ENCODE measurements around the gene CTXN1.
A peak's percentile ranks its signal among the peaks of the same experiment; 100 is the strongest.

CTXN1 gene

DNA sequence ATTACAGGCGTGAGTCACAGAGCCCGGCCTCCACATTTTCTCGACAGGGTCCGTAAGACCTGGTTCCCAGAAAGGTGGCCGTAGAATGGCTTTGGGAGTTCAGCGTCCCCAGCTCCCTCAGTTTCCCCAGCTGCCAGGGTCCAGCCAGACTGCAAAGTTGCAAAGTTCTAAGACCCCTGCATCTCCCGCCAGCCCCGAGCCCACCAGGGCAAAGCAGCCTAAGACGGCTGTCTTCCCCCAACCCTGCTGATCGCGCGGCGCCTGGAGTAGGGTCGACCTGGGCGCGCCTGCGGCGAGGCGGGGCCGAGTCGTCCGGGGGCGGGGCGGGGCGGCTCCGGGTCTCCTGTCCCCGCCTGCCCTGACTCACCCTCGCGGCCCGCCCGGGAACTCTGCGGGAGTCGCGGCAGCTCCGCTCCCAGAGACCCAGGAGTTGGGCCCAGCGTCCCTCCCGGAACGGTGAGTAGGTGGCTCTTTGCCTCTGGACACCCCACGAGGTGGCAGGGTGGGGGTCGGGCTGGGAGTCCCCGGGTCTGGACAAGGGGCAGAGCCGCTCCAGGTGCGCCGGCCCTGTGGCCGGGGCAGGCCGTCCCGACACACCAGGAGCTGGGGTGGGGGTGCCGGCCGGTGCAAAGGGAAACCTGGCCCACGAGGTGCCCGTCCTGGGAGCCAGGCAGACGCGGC, 37.6 kb downstream of the CTXN1 start, which contains the start of gene LRRC8E (continued):
- TF ChIP-seq ZNF404 (tag by site-specific recombination; IDR thresholded peaks at IDR 0.05) (no peak), ZNF521 (tag by site-specific recombination; IDR thresholded peaks at IDR 0.05) (no peak), ZFP41 (tag by site-specific recombination; IDR thresholded peaks at IDR 0.05; ENCODE audit: borderline replicate concordance) (no peak), ZNF138 (tag by site-specific recombination; IDR thresholded peaks at IDR 0.05; ENCODE audit: borderline replicate concordance) (no peak), SCRT2 (tag by site-specific recombination; IDR thresholded peaks at IDR 0.05) (no peak), ZNF701 (tag by site-specific recombination; IDR thresholded peaks at IDR 0.05) (no peak), ZNF549 (tag by site-specific recombination; IDR thresholded peaks at IDR 0.05) (no peak), ZNF266 (tag by site-specific recombination; IDR thresholded peaks at IDR 0.05; ENCODE audit: low read depth) (no peak)
- TF ChIP-seq, protein P1, sequence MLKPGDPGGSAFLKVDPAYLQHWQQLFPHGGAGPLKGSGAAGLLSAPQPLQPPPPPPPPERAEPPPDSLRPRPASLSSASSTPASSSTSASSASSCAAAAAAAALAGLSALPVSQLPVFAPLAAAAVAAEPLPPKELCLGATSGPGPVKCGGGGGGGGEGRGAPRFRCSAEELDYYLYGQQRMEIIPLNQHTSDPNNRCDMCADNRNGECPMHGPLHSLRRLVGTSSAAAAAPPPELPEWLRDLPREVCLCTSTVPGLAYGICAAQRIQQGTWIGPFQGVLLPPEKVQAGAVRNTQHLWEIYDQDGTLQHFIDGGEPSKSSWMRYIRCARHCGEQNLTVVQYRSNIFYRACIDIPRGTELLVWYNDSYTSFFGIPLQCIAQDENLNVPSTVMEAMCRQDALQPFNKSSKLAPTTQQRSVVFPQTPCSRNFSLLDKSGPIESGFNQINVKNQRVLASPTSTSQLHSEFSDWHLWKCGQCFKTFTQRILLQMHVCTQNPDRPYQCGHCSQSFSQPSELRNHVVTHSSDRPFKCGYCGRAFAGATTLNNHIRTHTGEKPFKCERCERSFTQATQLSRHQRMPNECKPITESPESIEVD (tag by site-specific recombination; IDR thresholded peaks at IDR 0.05) = no peak
- TF ChIP-seq, protein P2, sequence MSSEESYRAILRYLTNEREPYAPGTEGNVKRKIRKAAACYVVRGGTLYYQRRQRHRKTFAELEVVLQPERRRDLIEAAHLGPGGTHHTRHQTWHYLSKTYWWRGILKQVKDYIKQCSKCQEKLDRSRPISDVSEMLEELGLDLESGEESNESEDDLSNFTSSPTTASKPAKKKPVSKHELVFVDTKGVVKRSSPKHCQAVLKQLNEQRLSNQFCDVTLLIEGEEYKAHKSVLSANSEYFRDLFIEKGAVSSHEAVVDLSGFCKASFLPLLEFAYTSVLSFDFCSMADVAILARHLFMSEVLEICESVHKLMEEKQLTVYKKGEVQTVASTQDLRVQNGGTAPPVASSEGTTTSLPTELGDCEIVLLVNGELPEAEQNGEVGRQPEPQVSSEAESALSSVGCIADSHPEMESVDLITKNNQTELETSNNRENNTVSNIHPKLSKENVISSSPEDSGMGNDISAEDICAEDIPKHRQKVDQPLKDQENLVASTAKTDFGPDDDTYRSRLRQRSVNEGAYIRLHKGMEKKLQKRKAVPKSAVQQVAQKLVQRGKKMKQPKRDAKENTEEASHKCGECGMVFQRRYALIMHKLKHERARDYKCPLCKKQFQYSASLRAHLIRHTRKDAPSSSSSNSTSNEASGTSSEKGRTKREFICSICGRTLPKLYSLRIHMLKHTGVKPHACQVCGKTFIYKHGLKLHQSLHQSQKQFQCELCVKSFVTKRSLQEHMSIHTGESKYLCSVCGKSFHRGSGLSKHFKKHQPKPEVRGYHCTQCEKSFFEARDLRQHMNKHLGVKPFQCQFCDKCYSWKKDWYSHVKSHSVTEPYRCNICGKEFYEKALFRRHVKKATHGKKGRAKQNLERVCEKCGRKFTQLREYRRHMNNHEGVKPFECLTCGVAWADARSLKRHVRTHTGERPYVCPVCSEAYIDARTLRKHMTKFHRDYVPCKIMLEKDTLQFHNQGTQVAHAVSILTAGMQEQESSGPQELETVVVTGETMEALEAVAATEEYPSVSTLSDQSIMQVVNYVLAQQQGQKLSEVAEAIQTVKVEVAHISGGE (tag by site-specific recombination; conservative IDR thresholded peaks at IDR 0.05; ENCODE audit: low read depth) = no peak

- peaks cover 9% of the 10 kb centered on the region; the same call in 1 of the 2 replicates for H3K4me1 ChIP-seq (ENCODE audit: control insufficient read depth, insufficient read depth, low read length)
- H3K9me3 ChIP-seq (ENCODE audit: control insufficient read depth, insufficient read depth, low read depth, low read length) = no peaks in the 10 kb centered on the region
- ChIA-PET POLR2A (interaction anchor here (0.5 to 4.1 kb wide), 13 partner anchors 9 to 1919 kb away, joined by 3 to 30 read pairs (median 4); partner anchors contain the start of genes MAP2K7, PET100 and SNAPC2), CTCF (interaction anchor here (1.1 to 1.4 kb wide), 5 partner anchors 13 to 115 kb away, joined by 3 to 6 read pairs (median 4); no protein-coding TSS in a partner anchor)
- TF ChIP-seq PRDM10 (tag by site-specific recombination; IDR thresholded peaks at IDR 0.05) = peak; percentile 8
- peak; percentile 8; the same call in 1 of the 2 replicates for TF ChIP-seq SP2 (tag by site-specific recombination; IDR thresholded peaks at IDR 0.05)
- TF ChIP-seq ZNF776 (tag by site-specific recombination; IDR thresholded peaks at IDR 0.05; ENCODE audit: borderline replicate concordance) = no peak
- no peak overlapping the region for H3K27ac ChIP-seq (ENCODE audit: extremely low read depth, low read depth, low read length)
- no peaks in the 10 kb centered on the region; a peak in 1 of 3 replicates for H3K36me3 ChIP-seq (ENCODE audit: control insufficient read depth in 2 of 2, insufficient read depth in 1 of 2, low read length in 2 of 2)
- H3K4me3 ChIP-seq (ENCODE audit: low read depth, low read length) = peak overlapping the region; percentile 76; the same call in 1 of the 2 replicates
Measured at GRCh38 chr19:7887408-7888144, 38.4 kb downstream of the CTXN1 start.
